Measurements from ENCODE around the gene RASL11B.

GRCh38 chr4:52833941-52834525, 28.1 kb upstream of the RASL11B start:
- no peak for TF ChIP-seq POLR2A (IDR thresholded peaks at IDR 0.05; ENCODE audit: low read depth, low read length)
- TF ChIP-seq, protein P1, sequence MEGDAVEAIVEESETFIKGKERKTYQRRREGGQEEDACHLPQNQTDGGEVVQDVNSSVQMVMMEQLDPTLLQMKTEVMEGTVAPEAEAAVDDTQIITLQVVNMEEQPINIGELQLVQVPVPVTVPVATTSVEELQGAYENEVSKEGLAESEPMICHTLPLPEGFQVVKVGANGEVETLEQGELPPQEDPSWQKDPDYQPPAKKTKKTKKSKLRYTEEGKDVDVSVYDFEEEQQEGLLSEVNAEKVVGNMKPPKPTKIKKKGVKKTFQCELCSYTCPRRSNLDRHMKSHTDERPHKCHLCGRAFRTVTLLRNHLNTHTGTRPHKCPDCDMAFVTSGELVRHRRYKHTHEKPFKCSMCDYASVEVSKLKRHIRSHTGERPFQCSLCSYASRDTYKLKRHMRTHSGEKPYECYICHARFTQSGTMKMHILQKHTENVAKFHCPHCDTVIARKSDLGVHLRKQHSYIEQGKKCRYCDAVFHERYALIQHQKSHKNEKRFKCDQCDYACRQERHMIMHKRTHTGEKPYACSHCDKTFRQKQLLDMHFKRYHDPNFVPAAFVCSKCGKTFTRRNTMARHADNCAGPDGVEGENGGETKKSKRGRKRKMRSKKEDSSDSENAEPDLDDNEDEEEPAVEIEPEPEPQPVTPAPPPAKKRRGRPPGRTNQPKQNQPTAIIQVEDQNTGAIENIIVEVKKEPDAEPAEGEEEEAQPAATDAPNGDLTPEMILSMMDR (IDR thresholded peaks at IDR 0.05; ENCODE audit: extremely low read depth in 1 of 2, insufficient read depth in 1 of 2, low read depth in 1 of 2, low read length in 2 of 2): no peak
- TF ChIP-seq EZH2 (IDR thresholded peaks at IDR 0.05; ENCODE audit: borderline replicate concordance, low read depth, low read length, severe bottlenecking): no peak
